Duodenal mucosa (tissue), 2 donors: ENCODE measurements around the gene LILRB4.
"Not testable (repeated sequence)": the region's sequence is repeated elsewhere in the genome, so short reads cannot be mapped to it uniquely, and the experiment has no call there.

Experiments
- H3K27ac ChIP-seq: one replicate; pipeline ENCODE4 v1.7.0; 2013; ENCODE audit warnings: low read depth, low read length
- H3K27me3 ChIP-seq, 2 donors: one replicate each; pipeline ENCODE4 v1.7.0; 2013; ENCODE audit warnings: low read length in 2 of 2, control low read depth in 1 of 2; ENCODE audit not compliant: insufficient read depth in 2 of 2, control insufficient read depth in 1 of 2
- H3K36me3 ChIP-seq, 2 donors: one replicate each; pipeline ENCODE4 v1.7.0; 2013; ENCODE audit warnings: low read length in 2 of 2, control low read depth in 1 of 2; ENCODE audit not compliant: insufficient read depth in 2 of 2, control insufficient read depth in 1 of 2
- H3K4me1 ChIP-seq, 2 donors: one replicate each; pipeline ENCODE4 v1.7.0; 2013; ENCODE audit warnings: low read length in 2 of 2, control low read depth in 1 of 2; ENCODE audit not compliant: insufficient read depth in 2 of 2, control insufficient read depth in 1 of 2
- H3K4me3 ChIP-seq, 2 donors: one replicate each; pipeline ENCODE4 v1.7.0; 2013; ENCODE audit warnings: low read length in 2 of 2, low read depth in 1 of 2
- H3K9ac ChIP-seq, 2 donors: one replicate each; pipeline ENCODE4 v1.7.0; 2013; ENCODE audit warnings: low read length in 2 of 2, low read depth in 1 of 2
- H3K9me3 ChIP-seq, 2 donors: one replicate each; pipeline ENCODE4 v1.7.0; 2013; ENCODE audit warnings: low read length in 2 of 2, control low read depth in 1 of 2; ENCODE audit not compliant: control insufficient read depth in 1 of 2

LILRB4 gene

DNA sequence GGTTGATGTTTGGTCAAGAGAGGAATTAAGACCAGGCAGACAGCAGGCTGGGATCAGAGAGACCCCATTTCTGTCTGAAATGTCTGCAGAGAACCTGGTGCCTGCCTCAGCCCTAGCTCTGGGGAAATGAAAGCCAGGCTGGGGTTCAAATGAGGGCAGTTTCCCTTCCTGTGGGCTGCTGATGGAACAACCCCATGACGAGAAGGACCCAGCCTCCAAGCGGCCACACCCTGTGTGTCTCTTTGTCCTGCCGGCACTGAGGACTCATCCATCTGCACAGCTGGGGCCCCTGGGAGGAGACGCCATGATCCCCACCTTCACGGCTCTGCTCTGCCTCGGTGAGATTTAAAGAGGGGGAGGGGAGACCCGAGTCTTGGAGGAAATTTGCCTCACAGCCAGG is at the start of gene LILRB4:
TSS of gene LILRB4 (plus strand) at position 256 of the 400 bp plus-strand sequence. CDS start at position 305, 49 bp downstream.
- Histone ChIP-seq H3K9me3 (no peaks in the 10 kb centered on the region), H3K4me3 (no peak within 1 kb of the TSS), H3K36me3 (no peaks in the 10 kb centered on the region), H3K27ac (no peak within 1 kb of the TSS), H3K9ac (no peak within 1 kb of the TSS), H3K27me3 (peaks cover 0 to 3% of the 10 kb centered on the region in 2 donors), H3K4me1 (no peaks in the 10 kb centered on the region)

DNA sequence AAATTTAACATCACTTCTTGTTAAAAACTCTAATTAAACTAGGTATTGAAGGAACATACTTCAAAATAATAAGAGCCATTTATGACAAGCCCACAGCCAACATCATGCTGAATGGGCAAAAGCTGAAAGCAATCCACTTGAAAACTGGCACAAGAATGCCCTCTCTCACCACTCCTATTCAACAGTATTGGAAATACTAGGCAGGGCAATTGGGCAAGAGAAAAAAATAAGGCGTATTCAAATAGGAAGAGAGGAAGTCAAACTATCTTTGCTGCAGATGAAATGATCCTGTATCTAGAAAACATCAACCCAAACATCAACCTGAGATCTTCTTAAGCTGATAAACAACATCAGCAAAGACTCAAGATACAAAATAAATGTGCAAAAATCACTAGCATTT is 48.1 kb upstream of the LILRB4 start:
- Histone ChIP-seq H3K27ac (no peak overlapping the region), H3K27me3 (no peaks in the 10 kb centered on the region), H3K4me3 (no peak overlapping the region), H3K9me3 (peaks cover 0 to 3% of the 10 kb centered on the region in 2 donors), H3K36me3 (no peaks in the 10 kb centered on the region), H3K4me1 (no peaks in the 10 kb centered on the region), H3K9ac (no peak overlapping the region)

DNA sequence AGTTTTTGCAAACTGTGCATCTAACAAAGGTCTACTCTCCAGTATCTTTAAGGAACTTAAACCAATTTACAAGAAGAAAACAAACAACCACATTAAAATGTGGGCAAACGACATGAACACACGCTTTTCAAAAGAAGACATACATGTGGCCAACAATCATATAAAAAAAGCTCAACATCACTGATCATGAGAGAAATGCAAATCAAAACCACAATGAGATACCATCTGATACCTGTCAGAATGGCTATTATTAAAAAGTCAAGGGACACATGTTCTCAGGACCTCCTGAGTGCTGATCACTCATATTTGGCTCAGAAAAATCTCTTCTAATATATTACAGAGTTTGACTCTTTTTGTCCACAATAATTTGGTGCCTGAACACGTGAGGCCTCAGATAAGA is 46.7 kb upstream of the LILRB4 start:
- H3K9ac ChIP-seq, result no peak overlapping the region
- no peaks in the 10 kb centered on the region for H3K9me3 ChIP-seq
- no peak overlapping the region for H3K27ac ChIP-seq
- H3K27me3 ChIP-seq, result no peaks in the 10 kb centered on the region
- H3K4me3 ChIP-seq, result peak overlapping the region in 1 of 2 donors; percentile 10
- no peaks in the 10 kb centered on the region for H3K36me3 ChIP-seq
- H3K4me1 ChIP-seq, result no peaks in the 10 kb centered on the region

DNA sequence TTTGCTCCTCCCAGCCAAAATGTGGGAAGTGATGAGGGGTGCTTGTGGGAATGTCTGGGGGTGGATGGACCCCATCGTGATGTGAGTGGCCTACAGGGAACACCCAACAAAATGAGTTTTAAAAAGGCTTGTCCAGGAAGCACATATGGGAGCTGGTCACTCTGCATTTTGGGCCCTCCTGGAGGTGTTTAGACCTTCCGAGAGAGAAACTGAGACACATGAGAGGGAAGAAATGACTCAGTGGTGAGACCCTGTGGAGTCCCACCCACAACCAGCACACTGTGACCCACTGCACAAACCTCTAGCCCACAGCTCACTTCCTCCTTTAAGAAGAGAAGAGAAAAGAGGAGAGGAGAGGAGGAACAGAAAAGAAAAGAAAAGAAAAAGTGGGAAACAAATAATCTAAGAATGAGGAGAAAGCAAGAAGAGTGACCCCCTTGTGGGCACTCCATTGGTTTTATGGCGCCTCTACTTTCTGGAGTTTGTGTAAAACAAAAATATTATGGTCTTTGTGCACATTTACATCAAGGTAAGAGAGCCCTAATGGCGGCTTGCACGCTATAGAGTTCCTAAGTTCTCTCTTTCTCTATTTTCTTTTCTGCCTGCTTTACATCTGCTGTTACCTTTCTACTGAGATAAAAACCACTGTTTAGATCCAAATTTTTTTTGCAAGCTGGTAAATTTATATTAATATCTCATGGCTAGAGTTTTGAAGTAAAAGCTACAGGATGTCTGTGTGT is 45.8 kb upstream of the LILRB4 start:
- H3K4me1 ChIP-seq, result no peaks in the 10 kb centered on the region
- no peaks in the 10 kb centered on the region for H3K9me3 ChIP-seq
- no peak overlapping the region for H3K9ac ChIP-seq
- no peak overlapping the region for H3K27ac ChIP-seq
- no peaks in the 10 kb centered on the region for H3K36me3 ChIP-seq
- no peaks in the 10 kb centered on the region for H3K27me3 ChIP-seq
- H3K4me3 ChIP-seq, result peak overlapping the region in 1 of 2 donors; percentile 37

DNA sequence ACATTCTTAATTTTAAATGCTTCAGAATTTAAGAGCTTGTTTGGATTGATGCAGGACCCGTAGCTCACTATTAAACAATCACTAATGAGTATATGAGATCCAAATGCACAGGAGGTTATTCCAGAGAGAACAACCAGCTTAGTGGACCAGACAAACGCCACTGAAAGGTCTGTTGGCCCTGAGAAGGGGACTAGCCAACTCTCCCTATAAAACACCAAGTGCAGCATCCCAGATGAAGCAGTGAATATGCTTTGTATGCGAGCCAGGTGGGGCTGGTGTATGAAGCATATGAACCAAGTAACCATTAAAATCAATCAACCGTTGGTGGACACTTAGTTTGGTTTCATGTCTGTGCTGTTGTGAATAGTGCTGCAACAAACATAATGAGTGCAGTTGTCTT is 42.3 kb upstream of the LILRB4 start:
- no peak overlapping the region for H3K4me3 ChIP-seq
- no peak overlapping the region for H3K27ac ChIP-seq
- no peak overlapping the region for H3K9ac ChIP-seq
- H3K4me1 ChIP-seq, result no peaks in the 10 kb centered on the region
- no peaks in the 10 kb centered on the region for H3K9me3 ChIP-seq
- H3K27me3 ChIP-seq, result no peaks in the 10 kb centered on the region
- H3K36me3 ChIP-seq, result no peaks in the 10 kb centered on the region

DNA sequence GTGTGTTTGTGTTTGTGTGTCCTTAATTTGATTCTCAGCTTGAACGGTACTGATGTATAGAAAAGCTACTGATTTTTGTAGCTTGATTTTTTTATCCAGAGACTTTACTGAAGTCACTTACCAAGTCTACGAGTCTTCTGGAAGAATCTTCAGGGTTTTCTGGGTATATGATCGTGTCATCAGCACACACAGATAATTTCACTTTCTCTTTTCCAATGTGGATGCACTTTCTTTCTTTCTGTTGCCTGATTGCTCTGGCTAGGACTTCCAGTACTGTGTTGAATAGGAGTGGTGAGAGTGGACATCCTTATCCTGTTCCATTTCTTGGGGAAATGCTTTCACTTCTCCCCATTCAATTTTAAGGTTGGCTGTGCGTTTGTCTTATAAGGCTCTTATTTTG is 40.4 kb upstream of the LILRB4 start:
- Histone ChIP-seq H3K9ac (no peak overlapping the region), H3K4me1 (no peaks in the 10 kb centered on the region), H3K27me3 (no peaks in the 10 kb centered on the region), H3K4me3 (peak overlapping the region in 1 of 2 donors; percentile 5), H3K36me3 (no peaks in the 10 kb centered on the region), H3K9me3 (peaks cover 0 to 6% of the 10 kb centered on the region in 2 donors), H3K27ac (no peak overlapping the region)

DNA sequence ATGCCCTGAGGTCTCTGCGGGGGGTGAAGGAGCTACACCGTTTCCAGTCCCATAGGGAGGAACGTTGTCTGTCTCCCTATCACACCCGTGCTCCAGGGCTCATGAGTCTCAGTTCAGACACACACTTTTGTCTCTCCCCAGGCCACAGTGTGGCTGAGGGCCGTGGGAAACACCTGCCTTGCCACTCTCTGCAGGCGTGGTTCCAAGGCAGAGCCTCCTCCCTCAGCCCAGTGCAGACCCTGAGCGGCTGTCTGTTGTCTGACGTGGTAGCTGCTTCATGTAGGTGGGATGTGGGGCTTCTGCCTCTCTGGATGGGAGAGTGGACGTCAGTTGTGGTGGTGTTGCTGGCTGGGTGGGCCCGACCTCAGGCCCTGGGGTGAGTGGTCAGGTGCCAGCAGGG is 38.6 kb upstream of the LILRB4 start:
- H3K27ac ChIP-seq, H3K4me3 ChIP-seq, H3K9me3 ChIP-seq, H3K36me3 ChIP-seq, H3K9ac ChIP-seq, H3K4me1 ChIP-seq, H3K27me3 ChIP-seq: not testable (repeated sequence)

DNA sequence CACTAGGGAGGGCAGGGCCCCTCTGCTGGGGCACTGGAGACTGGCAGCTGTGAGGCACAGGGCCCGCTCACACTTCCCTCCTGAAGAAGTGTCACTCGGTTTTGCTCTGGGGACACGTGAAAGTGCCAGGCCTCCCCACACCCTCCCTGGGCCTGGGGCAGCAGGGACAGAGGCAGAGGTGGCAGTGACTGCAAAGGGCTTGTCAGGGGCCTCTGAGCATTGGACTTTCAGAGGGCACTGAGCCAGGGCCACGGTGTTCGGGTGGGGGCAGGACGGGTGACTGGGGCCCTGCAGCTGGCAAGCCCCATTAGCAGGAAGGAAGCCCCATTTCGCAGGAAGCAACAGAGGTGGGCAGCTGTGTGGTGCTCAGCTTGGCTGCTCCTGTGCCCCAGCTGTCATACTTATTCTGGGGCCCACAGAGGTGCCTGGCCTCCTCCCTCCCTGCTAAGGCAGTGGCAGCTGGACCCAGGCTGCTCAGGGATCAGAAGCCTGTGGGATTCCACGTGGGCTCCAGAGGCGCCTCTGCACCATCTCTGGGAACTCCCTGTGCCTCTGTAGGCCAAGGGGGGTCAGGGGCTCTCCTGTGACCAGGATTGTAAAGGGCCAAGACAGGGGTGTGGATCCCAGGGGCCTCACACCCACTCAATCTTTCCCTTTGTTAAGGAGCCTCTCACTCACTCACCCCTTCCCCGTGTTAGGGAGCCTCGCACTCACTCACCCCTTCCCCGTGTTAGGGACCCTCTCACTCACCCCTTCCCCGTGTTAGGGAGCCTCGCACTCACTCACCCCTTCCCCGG is 37.7 kb upstream of the LILRB4 start:
- not testable (repeated sequence) for H3K27me3 ChIP-seq, H3K4me3 ChIP-seq, H3K9me3 ChIP-seq, H3K27ac ChIP-seq, H3K9ac ChIP-seq, H3K4me1 ChIP-seq, H3K36me3 ChIP-seq

DNA sequence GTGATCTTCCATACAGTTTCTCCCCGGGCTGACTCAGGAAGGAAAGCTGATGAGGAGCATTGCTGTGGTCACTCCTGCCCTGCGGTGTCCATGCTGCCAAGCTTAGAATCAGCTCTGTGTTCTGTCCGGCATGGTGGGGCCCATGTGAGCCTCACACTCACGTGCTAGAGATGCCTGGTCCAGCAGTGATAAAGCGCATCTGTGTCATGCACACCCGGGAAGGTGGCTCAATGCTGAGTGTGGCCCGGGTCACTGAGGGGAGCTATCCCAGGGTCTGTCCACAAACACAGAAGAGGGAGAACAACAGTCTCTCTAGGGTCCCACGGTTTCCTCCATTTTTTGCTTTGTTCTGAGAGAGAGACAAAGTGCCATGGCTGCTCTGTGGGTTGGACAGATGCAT is 36.0 kb upstream of the LILRB4 start:
- no peaks in the 10 kb centered on the region for H3K27me3 ChIP-seq
- H3K4me3 ChIP-seq, result no peak overlapping the region
- no peaks in the 10 kb centered on the region for H3K4me1 ChIP-seq
- H3K27ac ChIP-seq, result no peak overlapping the region
- H3K9me3 ChIP-seq, result peaks cover 0 to 6% of the 10 kb centered on the region in 2 donors
- no peak overlapping the region for H3K9ac ChIP-seq
- no peaks in the 10 kb centered on the region for H3K36me3 ChIP-seq

DNA sequence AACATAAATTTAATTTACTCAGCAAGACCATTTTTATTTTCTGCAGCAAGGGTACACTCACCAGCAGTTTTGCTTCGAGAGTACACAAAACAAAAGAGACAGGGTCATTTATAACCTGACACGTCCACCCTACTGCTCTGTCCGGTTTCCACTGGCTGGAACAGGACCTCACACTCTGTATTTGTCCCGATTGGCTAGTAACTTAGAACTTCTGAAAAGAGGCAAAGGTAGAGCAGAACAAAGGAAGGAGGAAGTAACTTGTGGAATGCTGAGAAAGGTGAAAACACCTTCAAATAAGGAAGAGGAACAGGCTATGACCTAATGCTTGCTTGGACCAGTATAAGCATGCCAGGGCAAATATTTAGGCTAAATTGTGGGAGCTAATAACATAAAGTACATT is 34.9 kb upstream of the LILRB4 start:
- not testable (repeated sequence) for H3K4me1 ChIP-seq, H3K4me3 ChIP-seq, H3K27me3 ChIP-seq

More for the DNA sequence above, 34.9 kb upstream of the LILRB4 start:
- not testable (repeated sequence) for H3K27ac ChIP-seq, H3K9ac ChIP-seq, H3K9me3 ChIP-seq, H3K36me3 ChIP-seq
